A549 (cell line): ENCODE results near the gene AKAP8. TPM values are rescaled to one million over a fixed set of nuclear protein-coding genes. Genes with fewer than 3 reads are reported as not detected.

Source experiments
- ATAC-seq, 2 experiments: fragments of 200-7000 bp in 1 of 2; fragments of >200 bp in 1 of 2; cut with Nextera tagmentation in 1 of 2; cut with Tn5 transposase in 1 of 2; 3 replicates each; pipeline versions ENCODE4 v1.8.0 to v1.9.1; 2018 to 2020; ENCODE audit warnings: mild to moderate bottlenecking in 1 of 2, moderate library complexity in 1 of 2
- CTCF ChIA-PET: fragments of 300-600 bp; sonication (Branson Sonifier 250); formaldehyde crosslinking; extraction: SDS; loops from one replicate; lab custom pipeline; 2021; ENCODE audit warnings: antibody characterized with exemption, inconsistent platforms; lab: Yijun Ruan, JAX
- POLR2A ChIA-PET: fragments of 350-600 bp; formaldehyde crosslinking; extraction: SDS; loops from one replicate; lab custom pipeline; 2021; ENCODE audit warnings: antibody characterized with exemption, inconsistent platforms; lab: Yijun Ruan, JAX
- DNase-seq, 2 experiments: peaks; one replicate each; pipeline versions ENCODE4 v3.0.0 to v3.0.0-alpha.2; 2011 to 2016; ENCODE audit warnings: low read depth in 1 of 2, low spot score in 1 of 2
- FAIRE-seq: peaks from 2 replicates; lab custom pipeline; 2011; peaks lifted over from hg19 to GRCh38; lab: Jason Lieb, UNC
- H3K27ac ChIP-seq, 2 experiments: fragments of >200 bp; sonication (Bioruptor Twin); formaldehyde crosslinking; 3 replicates each; pipeline ENCODE4 v1.5.1; 2016 to 2017
- H3K4me1 ChIP-seq: fragments of >200 bp; sonication (Bioruptor Twin); formaldehyde crosslinking; 3 replicates; pipeline ENCODE4 v1.6.1; 2016
- H3K4me2 ChIP-seq: fragments of >200 bp; sonication (Bioruptor Twin); formaldehyde crosslinking; 3 replicates; pipeline ENCODE4 v1.6.1; 2016
- H3K4me3 ChIP-seq: fragments of >200 bp; sonication (Bioruptor Twin); formaldehyde crosslinking; 3 replicates; pipeline ENCODE4 v1.5.1; 2016
- H3K9me3 ChIP-seq: fragments of >200 bp; sonication (Bioruptor Twin); formaldehyde crosslinking; 3 replicates; pipeline ENCODE4 v1.6.1; 2016
- ATOH8 ChIP-seq: fragments of 250-450 bp; sonication (Bioruptor Pico); IDR thresholded peaks from 2 replicates; pipeline ENCODE4 v1.5.0; 2020; ENCODE audit warnings: low read depth, mild to moderate bottlenecking, moderate library complexity
- CBX8 ChIP-seq: fragments of 200-600 bp; sonication (generic); IDR thresholded peaks from 2 replicates; pipeline ENCODE4 v1.6.1; 2016
- CEBPB ChIP-seq, 2 experiments: fragments of >200 bp in 1 of 2; sonication (Bioruptor Twin) in 1 of 2; formaldehyde crosslinking in 1 of 2; IDR thresholded peaks; 2 replicates each; pipeline ENCODE4 v1.6.1; 2012 to 2016
- ESRRA ChIP-seq: fragments of 150-350 bp; IDR thresholded peaks from 2 replicates; pipeline ENCODE4 v1.6.1; 2014; ENCODE audit warnings: mild to moderate bottlenecking, low read length, borderline replicate concordance
- HDAC2 ChIP-seq: fragments of 200-600 bp; sonication (generic); IDR thresholded peaks from 2 replicates; pipeline ENCODE4 v1.6.1; 2016
- HEYL ChIP-seq: fragments of 250-450 bp; sonication (Bioruptor Pico); IDR thresholded peaks from 2 replicates; pipeline ENCODE4 v1.8.0; 2021; ENCODE audit warnings: mild to moderate bottlenecking, moderate library complexity
- HOXA7 ChIP-seq: fragments of 250-450 bp; sonication (Bioruptor Pico); IDR thresholded peaks from 2 replicates; pipeline ENCODE4 v1.5.0; 2020; ENCODE audit warnings: mild to moderate bottlenecking, moderate library complexity
- KDM5A ChIP-seq: fragments of 200-600 bp; sonication (generic); IDR thresholded peaks from 2 replicates; pipeline ENCODE4 v1.6.1; 2016; ENCODE audit warnings: antibody characterized with exemption, mild to moderate bottlenecking
- MAZ ChIP-seq: fragments of 150-350 bp; IDR thresholded peaks from 2 replicates; pipeline ENCODE4 v1.6.1; 2014; ENCODE audit warnings: antibody characterized with exemption, low read depth, low read length, borderline replicate concordance
- MYC ChIP-seq: IDR thresholded peaks from 2 replicates; pipeline ENCODE4 v1.6.1; 2012; ENCODE audit warnings: mild to moderate bottlenecking, inconsistent platforms, low read length, improper control_type of control experiment, borderline replicate concordance
- NFE2L2 ChIP-seq: fragments of 150-350 bp; conservative IDR thresholded peaks from 2 replicates; pipeline ENCODE4 v1.6.1; 2014; ENCODE audit warnings: low read length
- NPAS2 ChIP-seq: fragments of 250-450 bp; sonication (Bioruptor Pico); IDR thresholded peaks from 2 replicates; pipeline ENCODE4 v1.8.0; 2022; ENCODE audit warnings: mild to moderate bottlenecking, moderate library complexity, borderline replicate concordance
- PHF8 ChIP-seq: fragments of 200-600 bp; sonication (generic); IDR thresholded peaks from 2 replicates; pipeline ENCODE4 v1.6.1; 2016; ENCODE audit warnings: low read depth, mild to moderate bottlenecking, antibody characterized with exemption, moderate library complexity, borderline replicate concordance
- POLR2A ChIP-seq: IDR thresholded peaks from 2 replicates; pipeline ENCODE4 v1.6.1; 2012; ENCODE audit warnings: mild to moderate bottlenecking, low read length
- RCOR1 ChIP-seq: fragments of 150-350 bp; IDR thresholded peaks from 2 replicates; pipeline ENCODE4 v1.6.1; 2014; ENCODE audit warnings: antibody characterized with exemption, low read length, low read depth
- RNF2 ChIP-seq: fragments of 200-600 bp; sonication (generic); IDR thresholded peaks from 2 replicates; pipeline ENCODE4 v1.6.1; 2016; ENCODE audit warnings: low read depth, mild to moderate bottlenecking, antibody characterized with exemption, moderate library complexity, borderline replicate concordance
- SMC3 ChIP-seq: fragments of >200 bp; sonication (Bioruptor Twin); formaldehyde crosslinking; IDR thresholded peaks from 3 replicates; pipeline ENCODE4 v1.6.1; 2018; ENCODE audit warnings: inconsistent platforms
- USF2 ChIP-seq: fragments of 450-650 bp; IDR thresholded peaks from 2 replicates; pipeline ENCODE4 v1.6.1; 2014; ENCODE audit warnings: antibody characterized with exemption
- ZC3H11A ChIP-seq: fragments of 450-650 bp; IDR thresholded peaks from 2 replicates; pipeline ENCODE4 v1.6.1; 2014; ENCODE audit warnings: antibody characterized with exemption, mild to moderate bottlenecking
- ZFP36 ChIP-seq: fragments of 450-650 bp; IDR thresholded peaks from 2 replicates; pipeline ENCODE4 v1.6.1; 2014; ENCODE audit warnings: borderline replicate concordance; ENCODE audit not compliant: partially characterized antibody
- ZNF302 ChIP-seq: fragments of 250-450 bp; sonication (Bioruptor Pico); IDR thresholded peaks from 2 replicates; pipeline ENCODE4 v1.9.0; 2021; ENCODE audit warnings: inconsistent platforms, mild to moderate bottlenecking, moderate library complexity
- WGBS: methylation state at CpG from one replicate; pipeline ENCODE4 v1.1.6; 2017; ENCODE audit errors: missing lambda C conversion rate; 5-methylcytosine and 5-hydroxymethylcytosine counted together
- polyA plus RNA-seq, 4 experiments: library from polyadenylated mRNA; depleted of rRNA in 3 of 4; stranded (reverse); fragments of >200 nt; fragmentation: RNase III in 1 of 4; extraction: RNeasy Plus Mini Kit Qiagen cat#74134 plus additional on column Dnase treatment in 1 of 4; gene quantifications; 2 replicates in 3 of 4; 3 replicates in 1 of 4; pipeline ENCODE4 v1.2.3, GENCODE V29; 2011 to 2017
- TF ChIP-seq, protein P1 (sequence below): IDR thresholded peaks from 2 replicates; pipeline ENCODE4 v1.6.1; 2012; ENCODE audit warnings: low read depth, borderline replicate concordance
- TF ChIP-seq, protein P2 (sequence below): fragments of 250-450 bp; sonication (Bioruptor Pico); IDR thresholded peaks from 2 replicates; pipeline ENCODE4 v1.5.0; 2021; ENCODE audit warnings: mild to moderate bottlenecking, moderate library complexity, borderline replicate concordance
- TF ChIP-seq, protein P3 (sequence below): fragments of >200 bp; sonication (Bioruptor Twin); formaldehyde crosslinking; IDR thresholded peaks from 2 replicates; pipeline ENCODE4 v1.6.1; 2016

The AKAP8 gene
- polyA plus RNA-seq, 2 of the 4 experiments (the other 2 are of a cell fraction): 16.2 to 17.3 TPM

DNA sequence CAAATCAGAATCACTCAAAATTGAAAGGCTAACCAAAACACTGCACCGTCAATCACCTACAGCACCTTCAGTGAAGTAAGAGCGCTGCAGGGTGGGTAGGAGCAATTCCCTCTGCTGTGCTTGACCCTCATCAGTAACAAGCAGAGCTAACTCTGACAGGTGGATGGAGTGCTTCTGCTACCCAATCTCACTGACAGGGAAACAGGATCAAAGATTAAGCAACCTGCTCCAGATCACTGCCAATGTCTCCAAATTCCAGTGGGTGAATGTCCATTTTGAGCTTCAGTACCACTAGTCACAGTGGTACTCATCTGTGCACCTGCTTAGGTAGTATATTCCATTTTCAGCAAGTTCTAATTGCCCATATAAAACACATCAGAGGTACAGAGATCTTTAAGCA is 72.4 kb downstream of the AKAP8 start:
- no peak for TF ChIP-seq ZC3H11A
- TF ChIP-seq, protein P1, sequence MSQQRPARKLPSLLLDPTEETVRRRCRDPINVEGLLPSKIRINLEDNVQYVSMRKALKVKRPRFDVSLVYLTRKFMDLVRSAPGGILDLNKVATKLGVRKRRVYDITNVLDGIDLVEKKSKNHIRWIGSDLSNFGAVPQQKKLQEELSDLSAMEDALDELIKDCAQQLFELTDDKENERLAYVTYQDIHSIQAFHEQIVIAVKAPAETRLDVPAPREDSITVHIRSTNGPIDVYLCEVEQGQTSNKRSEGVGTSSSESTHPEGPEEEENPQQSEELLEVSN: no peak
- TF ChIP-seq ESRRA: no peak
- no peak for TF ChIP-seq HDAC2
- no peak for TF ChIP-seq ZNF302
- TF ChIP-seq POLR2A: no peak
- no peak for TF ChIP-seq HEYL (CRISPR knock-in tag)
- TF ChIP-seq MAZ: no peak
- no peak for TF ChIP-seq MYC
- ChIA-PET CTCF (no interaction called here), POLR2A (no interaction called here)
- no peak for ATAC-seq
- H3K4me3 ChIP-seq: no peak overlapping the region
- no peaks in the 10 kb centered on the region for H3K9me3 ChIP-seq
- no peak for DNase-seq
- H3K4me1 ChIP-seq: peaks cover 36% of the 10 kb centered on the region
- H3K4me2 ChIP-seq: no peak overlapping the region
- no peak for FAIRE-seq
- 95% methylated on average over 2 of the region's 2 CpGs for WGBS
- no peak overlapping the region for H3K27ac ChIP-seq

- TF ChIP-seq RNF2: no peak
- TF ChIP-seq HOXA7 (CRISPR knock-in tag): no peak
- TF ChIP-seq ATOH8: no peak
- TF ChIP-seq, protein P2, sequence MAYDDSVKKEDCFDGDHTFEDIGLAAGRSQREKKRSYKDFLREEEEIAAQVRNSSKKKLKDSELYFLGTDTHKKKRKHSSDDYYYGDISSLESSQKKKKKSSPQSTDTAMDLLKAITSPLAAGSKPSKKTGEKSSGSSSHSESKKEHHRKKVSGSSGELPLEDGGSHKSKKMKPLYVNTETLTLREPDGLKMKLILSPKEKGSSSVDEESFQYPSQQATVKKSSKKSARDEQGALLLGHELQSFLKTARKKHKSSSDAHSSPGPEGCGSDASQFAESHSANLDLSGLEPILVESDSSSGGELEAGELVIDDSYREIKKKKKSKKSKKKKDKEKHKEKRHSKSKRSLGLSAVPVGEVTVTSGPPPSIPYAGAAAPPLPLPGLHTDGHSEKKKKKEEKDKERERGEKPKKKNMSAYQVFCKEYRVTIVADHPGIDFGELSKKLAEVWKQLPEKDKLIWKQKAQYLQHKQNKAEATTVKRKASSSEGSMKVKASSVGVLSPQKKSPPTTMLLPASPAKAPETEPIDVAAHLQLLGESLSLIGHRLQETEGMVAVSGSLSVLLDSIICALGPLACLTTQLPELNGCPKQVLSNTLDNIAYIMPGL (CRISPR knock-in tag): no peak
- no peak for TF ChIP-seq RCOR1
- TF ChIP-seq NPAS2: no peak
- no peak for TF ChIP-seq NFE2L2
- no peak for TF ChIP-seq SMC3
- no peak for TF ChIP-seq CEBPB (IDR thresholded peaks at IDR 0.05)
- no peak for TF ChIP-seq ZFP36
- TF ChIP-seq CBX8: no peak
- TF ChIP-seq KDM5A: no peak
- no peak for TF ChIP-seq MYC
- TF ChIP-seq PHF8: no peak
- no peak for TF ChIP-seq USF2
- no peak for TF ChIP-seq MAZ
- TF ChIP-seq, protein P3, sequence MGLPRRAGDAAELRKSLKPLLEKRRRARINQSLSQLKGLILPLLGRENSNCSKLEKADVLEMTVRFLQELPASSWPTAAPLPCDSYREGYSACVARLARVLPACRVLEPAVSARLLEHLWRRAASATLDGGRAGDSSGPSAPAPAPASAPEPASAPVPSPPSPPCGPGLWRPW: no peak
- POLR2A ChIA-PET: no interaction called here
These were observed 73.8 kb downstream of the AKAP8 start for GRCh38 chr19:15305582-15306334.

More at GRCh38 chr19:15305582-15306334, 73.8 kb downstream of the AKAP8 start:
- Histone ChIP-seq H3K4me3 (no peak overlapping the region), H3K9me3 (no peaks in the 10 kb centered on the region), H3K4me1 (peaks cover 51% of the 10 kb centered on the region), H3K27ac (peak overlapping the region; percentile 43 to 88; a peak in 2 of 6 replicates), H3K4me2 (no peak overlapping the region)
- no peak for ATAC-seq
- no peak for DNase-seq
- no peak for FAIRE-seq
- CTCF ChIA-PET: no interaction called here
- WGBS: 95% methylated on average over 3 of the region's 3 CpGs
